ENCODE data around the gene LYPLAL1. TPM values are rescaled to one million over a fixed set of nuclear protein-coding genes. Genes with fewer than 3 reads are reported as not detected.

The LYPLAL1 gene
- total and polyA plus RNA-seq, 2 of the 4 experiments (the other 2 are of a cell fraction): 4.8 to 7.5 TPM

DNA sequence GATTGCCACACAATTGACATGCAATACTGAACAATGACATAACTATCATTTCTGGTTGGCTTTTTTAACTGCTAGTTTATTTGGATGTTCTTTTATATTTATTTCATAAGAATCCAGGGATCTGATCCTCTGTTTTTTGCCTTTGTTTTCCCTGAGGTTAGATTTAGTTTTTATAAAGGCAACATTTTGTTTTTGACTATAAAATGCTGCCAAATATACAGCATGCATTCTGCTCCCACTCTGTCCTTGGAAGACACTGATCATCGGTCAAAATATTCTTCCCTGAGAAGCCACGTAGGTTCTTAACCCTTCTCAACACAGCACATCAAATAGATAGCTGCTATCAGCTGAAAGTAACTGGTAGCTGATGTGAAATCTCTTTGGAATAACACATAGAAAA, 52.5 kb downstream of the LYPLAL1 start:
- H2AK9ac ChIP-seq (replicated peaks; ENCODE audit: low read depth, low read length, poor library complexity): no peak overlapping the region
- no peaks in the 10 kb centered on the region for H3K27me3 ChIP-seq (ENCODE audit: control insufficient read depth, insufficient read depth, low read length)
- H2BK15ac ChIP-seq (ENCODE audit: low read depth, low read length): no peak overlapping the region
- H3K36me3 ChIP-seq (ENCODE audit: control insufficient read depth, insufficient read depth, low read length): no peaks in the 10 kb centered on the region; the same call in 1 of the 2 replicates
- H2BK120ac ChIP-seq (ENCODE audit: low read depth, low read length): no peak overlapping the region
- WGBS, 2 experiments (ENCODE audit: extremely low coverage in 2 of 2, insufficient read length in 1 of 2): no CpG with 5 or more reads among the region's 2 CpGs
- no peak overlapping the region for H3K56ac ChIP-seq (ENCODE audit: extremely low read depth, insufficient read depth, low read length)
- H4K8ac ChIP-seq (ENCODE audit: low read depth in 2 of 2, low read length in 2 of 2): no peak overlapping the region
- no peak overlapping the region for H3K18ac ChIP-seq (ENCODE audit: low read depth, low read length)
- no peak overlapping the region for H2BK5ac ChIP-seq (ENCODE audit: low read depth, low read length, poor library complexity, severe bottlenecking)
- H3K27ac ChIP-seq (ENCODE audit: insufficient read depth, low read length): no peak overlapping the region
- dilution Hi-C loops (cut with HindIII; ENCODE audit: low sequenced_read_pairs, unreplicated experiment): no loop called here
- DNase-seq (no peak), ATAC-seq (ENCODE audit: low read depth) (no peak)
- in situ Hi-C loops (cut with MboI; ENCODE audit: low sequenced_read_pairs): no loop called here
- POLR2A ChIA-PET (ENCODE audit: unreplicated experiment): no interaction called here
- no peak overlapping the region for H2AK5ac ChIP-seq (ENCODE audit: low read depth, low read length)
- H4K5ac ChIP-seq (ENCODE audit: low read depth, low read length): no peak overlapping the region
- CTCF ChIA-PET: interaction anchor here (1.0 kb wide), 1 partner anchor 12 kb away, joined by 8 read pairs; no protein-coding TSS in a partner anchor
- no peak overlapping the region for H3K9ac ChIP-seq (ENCODE audit: low read depth, low read length)
- H3K9me1 ChIP-seq (ENCODE audit: insufficient read depth, low read length): no peaks in the 10 kb centered on the region
- H3K4me3 ChIP-seq (ENCODE audit: insufficient read depth, low read depth, low read length): no peak overlapping the region
- H3K4ac ChIP-seq (ENCODE audit: low read depth, low read length): no peak overlapping the region
- no peak overlapping the region for H2BK20ac ChIP-seq (ENCODE audit: low read depth, low read length)
- TF ChIP-seq FOS (IDR thresholded peaks at IDR 0.05; ENCODE audit: low read depth, low read length) (no peak), CEBPB (IDR thresholded peaks at IDR 0.05; ENCODE audit: low read depth, low read length) (no peak)
- intact Hi-C loops (cut with micrococcal nuclease): no loop called here
- no peaks in the 10 kb centered on the region for H3K79me1 ChIP-seq (ENCODE audit: low read depth in 1 of 2, low read length in 2 of 2)
- no TSS peak for BruUV-seq (replicated peaks)
- H2AFZ ChIP-seq (replicated peaks; ENCODE audit: low read length, poor library complexity): no peak overlapping the region
- H3K23ac ChIP-seq (ENCODE audit: low read depth, low read length): no peak overlapping the region
- no peak overlapping the region for H3K14ac ChIP-seq (replicated peaks; ENCODE audit: low read depth, low read length)
- H4K20me1 ChIP-seq (ENCODE audit: insufficient read depth, low read length): no peaks in the 10 kb centered on the region
- no peak overlapping the region for H3K4me2 ChIP-seq (ENCODE audit: low read depth, low read length)
- H3K9me3 ChIP-seq (ENCODE audit: control insufficient read depth, insufficient read depth, low read length): no peaks in the 10 kb centered on the region
- no peak overlapping the region for H4K91ac ChIP-seq (ENCODE audit: insufficient read depth, low read depth, low read length)
- H3K4me1 ChIP-seq (ENCODE audit: control insufficient read depth, insufficient read depth, low read length): no peaks in the 10 kb centered on the region

Data from IMR-90 (cell line).